GM12878 (cell line): Measurements from ENCODE around the gene JAG2.

ENCODE experiments used
- ATF2 ChIP-seq: IDR thresholded peaks from 2 replicates; pipeline ENCODE4 v1.6.1; 2012; ENCODE audit warnings: low read length, inconsistent platforms
- ATF3 ChIP-seq: IDR thresholded peaks from 2 replicates; pipeline ENCODE4 v1.6.1; 2011; ENCODE audit warnings: low read depth, mild to moderate bottlenecking, low read length, moderate library complexity, borderline replicate concordance; ENCODE audit errors: extremely low read depth
- BHLHE40 ChIP-seq, 2 experiments: fragments of 450-650 bp in 1 of 2; IDR thresholded peaks; 2 replicates each; pipeline ENCODE4 v1.6.1; 2011 to 2017; ENCODE audit warnings: low read depth in 2 of 2, borderline replicate concordance in 1 of 2, improper control_type of control experiment in 1 of 2, low read length in 1 of 2, mild to moderate bottlenecking in 1 of 2
- CTCF ChIP-seq, 3 experiments: IDR thresholded peaks in 2 of 3; conservative IDR thresholded peaks in 1 of 3; 2 replicates each; pipeline ENCODE4 v1.5.1; 2011; ENCODE audit warnings: low read depth in 3 of 3, low read length in 3 of 3, mild to moderate bottlenecking in 3 of 3, control low read depth in 2 of 3, moderate library complexity in 2 of 3, inconsistent platforms in 1 of 3, mixed read lengths in 1 of 3; ENCODE audit not compliant: control insufficient read depth in 2 of 3, insufficient read depth in 1 of 3; ENCODE audit errors: extremely low read depth in 1 of 3
- NRF1 ChIP-seq: conservative IDR thresholded peaks from 2 replicates; pipeline ENCODE4 v1.6.1; 2011; ENCODE audit warnings: mild to moderate bottlenecking, low read depth, low read length, improper control_type of control experiment
- PAX5 ChIP-seq: IDR thresholded peaks from 2 replicates; pipeline ENCODE4 v1.6.1; 2011; ENCODE audit warnings: low read depth, low read length, borderline replicate concordance
- TF ChIP-seq, protein P1 (sequence below): IDR thresholded peaks from 2 replicates; pipeline ENCODE4 v1.6.1; 2012; ENCODE audit warnings: mild to moderate bottlenecking, low read depth, low read length

DNA sequence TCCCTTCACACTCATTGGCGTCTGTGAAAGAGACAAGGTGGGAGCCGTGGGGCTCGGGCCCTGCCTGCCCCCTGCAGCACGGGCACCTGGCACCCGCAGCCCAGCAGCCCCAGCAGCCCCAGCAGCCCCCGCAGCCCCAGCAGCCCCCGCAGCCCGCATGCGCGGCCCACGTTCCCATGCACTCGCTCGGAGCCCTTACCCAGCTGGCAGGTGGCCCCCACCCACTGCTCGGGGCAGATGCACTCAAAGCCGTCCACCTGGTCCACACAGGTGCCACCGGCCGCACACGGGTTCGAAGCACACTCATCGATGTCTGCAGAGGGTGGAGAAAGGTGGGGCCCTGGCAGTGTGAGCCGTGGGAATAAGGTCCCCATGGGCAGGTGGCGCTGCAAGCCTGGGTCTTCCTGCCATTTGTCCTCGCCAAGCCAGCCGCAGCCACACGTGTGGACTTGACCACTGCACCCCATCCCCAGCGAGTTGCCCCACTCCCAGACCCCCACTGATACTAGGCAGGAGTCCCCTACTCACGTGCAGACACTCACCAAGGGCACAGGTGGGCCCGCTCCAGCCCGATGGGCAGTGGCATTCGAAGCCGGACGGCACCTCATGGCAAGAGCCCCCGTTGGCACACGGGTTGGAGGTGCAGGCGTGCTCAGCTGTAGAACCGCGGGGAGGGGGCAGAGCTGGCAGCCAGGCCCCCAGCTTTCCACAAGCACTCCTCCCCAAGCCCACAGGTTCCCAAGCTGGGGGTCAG, 17.3 kb downstream of the JAG2 start:
- no peak for TF ChIP-seq ATF2
- no peak for TF ChIP-seq CTCF (IDR thresholded peaks at IDR 0.05 in 2 of 3, conservative IDR thresholded peaks at IDR 0.05 in 1 of 3; ENCODE audit: control insufficient read depth in 2 of 3, extremely low read depth in 1 of 3, insufficient read depth in 1 of 3, low read depth in 3 of 3, low read length in 3 of 3)
- TF ChIP-seq BHLHE40 (IDR thresholded peaks at IDR 0.05; ENCODE audit: borderline replicate concordance in 1 of 2, low read depth in 2 of 2, low read length in 1 of 2), result no peak
- TF ChIP-seq PAX5, result no peak
- TF ChIP-seq NRF1, result no peak
- TF ChIP-seq, protein P1, sequence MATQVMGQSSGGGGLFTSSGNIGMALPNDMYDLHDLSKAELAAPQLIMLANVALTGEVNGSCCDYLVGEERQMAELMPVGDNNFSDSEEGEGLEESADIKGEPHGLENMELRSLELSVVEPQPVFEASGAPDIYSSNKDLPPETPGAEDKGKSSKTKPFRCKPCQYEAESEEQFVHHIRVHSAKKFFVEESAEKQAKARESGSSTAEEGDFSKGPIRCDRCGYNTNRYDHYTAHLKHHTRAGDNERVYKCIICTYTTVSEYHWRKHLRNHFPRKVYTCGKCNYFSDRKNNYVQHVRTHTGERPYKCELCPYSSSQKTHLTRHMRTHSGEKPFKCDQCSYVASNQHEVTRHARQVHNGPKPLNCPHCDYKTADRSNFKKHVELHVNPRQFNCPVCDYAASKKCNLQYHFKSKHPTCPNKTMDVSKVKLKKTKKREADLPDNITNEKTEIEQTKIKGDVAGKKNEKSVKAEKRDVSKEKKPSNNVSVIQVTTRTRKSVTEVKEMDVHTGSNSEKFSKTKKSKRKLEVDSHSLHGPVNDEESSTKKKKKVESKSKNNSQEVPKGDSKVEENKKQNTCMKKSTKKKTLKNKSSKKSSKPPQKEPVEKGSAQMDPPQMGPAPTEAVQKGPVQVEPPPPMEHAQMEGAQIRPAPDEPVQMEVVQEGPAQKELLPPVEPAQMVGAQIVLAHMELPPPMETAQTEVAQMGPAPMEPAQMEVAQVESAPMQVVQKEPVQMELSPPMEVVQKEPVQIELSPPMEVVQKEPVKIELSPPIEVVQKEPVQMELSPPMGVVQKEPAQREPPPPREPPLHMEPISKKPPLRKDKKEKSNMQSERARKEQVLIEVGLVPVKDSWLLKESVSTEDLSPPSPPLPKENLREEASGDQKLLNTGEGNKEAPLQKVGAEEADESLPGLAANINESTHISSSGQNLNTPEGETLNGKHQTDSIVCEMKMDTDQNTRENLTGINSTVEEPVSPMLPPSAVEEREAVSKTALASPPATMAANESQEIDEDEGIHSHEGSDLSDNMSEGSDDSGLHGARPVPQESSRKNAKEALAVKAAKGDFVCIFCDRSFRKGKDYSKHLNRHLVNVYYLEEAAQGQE, result no peak
- TF ChIP-seq ATF3, result no peak
